ENCODE results near the gene AJAP1.

Gene AJAP1

DNA sequence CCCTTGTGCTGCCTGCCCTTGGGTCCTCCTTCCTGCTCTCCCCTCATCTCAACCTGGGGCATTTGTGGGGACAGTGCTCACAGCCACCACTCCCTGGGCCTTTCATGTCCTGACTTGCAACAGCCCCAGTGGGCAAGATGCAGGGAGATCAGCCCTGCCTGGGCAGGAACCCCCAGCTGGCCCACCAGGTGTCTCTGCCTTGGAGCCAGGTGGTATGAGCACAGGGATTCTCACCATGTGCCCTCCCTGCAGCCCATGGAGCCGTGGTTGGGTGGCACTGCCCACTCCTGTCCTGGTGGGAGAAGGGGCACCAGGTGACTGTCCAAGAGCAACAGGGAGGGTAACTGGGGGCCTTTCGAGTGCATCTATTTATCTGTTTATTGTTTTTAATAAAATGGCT lies 100.4 kb downstream of the AJAP1 start:
- Histone ChIP-seq H3K36me3 (replicated peaks; ENCODE audit: low read depth, low read length) (no peaks in the 10 kb centered on the region), H3K9ac (ENCODE audit: low read length) (no peak overlapping the region), H2AFZ (ENCODE audit: low read depth, low read length) (no peak overlapping the region), H3K79me2 (ENCODE audit: low read length) (no peaks in the 10 kb centered on the region), H3K4me2 (ENCODE audit: low read length) (no peak overlapping the region), H3K4me1 (ENCODE audit: low read length) (no peaks in the 10 kb centered on the region), H3K27ac (ENCODE audit: low read length) (no peak overlapping the region), H3K4me3 (ENCODE audit: low read length) (no peak overlapping the region), H4K20me1 (ENCODE audit: insufficient read depth, low read length) (no peaks in the 10 kb centered on the region), H3K27me3 (ENCODE audit: low read depth, low read length) (no peaks in the 10 kb centered on the region), H3K9me3 (ENCODE audit: insufficient read depth, low read length) (peaks cover 3% of the 10 kb centered on the region; the same call in 1 of the 2 replicates)
- TF ChIP-seq, protein P1, sequence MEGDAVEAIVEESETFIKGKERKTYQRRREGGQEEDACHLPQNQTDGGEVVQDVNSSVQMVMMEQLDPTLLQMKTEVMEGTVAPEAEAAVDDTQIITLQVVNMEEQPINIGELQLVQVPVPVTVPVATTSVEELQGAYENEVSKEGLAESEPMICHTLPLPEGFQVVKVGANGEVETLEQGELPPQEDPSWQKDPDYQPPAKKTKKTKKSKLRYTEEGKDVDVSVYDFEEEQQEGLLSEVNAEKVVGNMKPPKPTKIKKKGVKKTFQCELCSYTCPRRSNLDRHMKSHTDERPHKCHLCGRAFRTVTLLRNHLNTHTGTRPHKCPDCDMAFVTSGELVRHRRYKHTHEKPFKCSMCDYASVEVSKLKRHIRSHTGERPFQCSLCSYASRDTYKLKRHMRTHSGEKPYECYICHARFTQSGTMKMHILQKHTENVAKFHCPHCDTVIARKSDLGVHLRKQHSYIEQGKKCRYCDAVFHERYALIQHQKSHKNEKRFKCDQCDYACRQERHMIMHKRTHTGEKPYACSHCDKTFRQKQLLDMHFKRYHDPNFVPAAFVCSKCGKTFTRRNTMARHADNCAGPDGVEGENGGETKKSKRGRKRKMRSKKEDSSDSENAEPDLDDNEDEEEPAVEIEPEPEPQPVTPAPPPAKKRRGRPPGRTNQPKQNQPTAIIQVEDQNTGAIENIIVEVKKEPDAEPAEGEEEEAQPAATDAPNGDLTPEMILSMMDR (IDR thresholded peaks at IDR 0.05; ENCODE audit: low read depth, low read length): no peak
- TF ChIP-seq EZH2phosphoT487 (IDR thresholded peaks at IDR 0.05; ENCODE audit: low read depth): no peak

DNA sequence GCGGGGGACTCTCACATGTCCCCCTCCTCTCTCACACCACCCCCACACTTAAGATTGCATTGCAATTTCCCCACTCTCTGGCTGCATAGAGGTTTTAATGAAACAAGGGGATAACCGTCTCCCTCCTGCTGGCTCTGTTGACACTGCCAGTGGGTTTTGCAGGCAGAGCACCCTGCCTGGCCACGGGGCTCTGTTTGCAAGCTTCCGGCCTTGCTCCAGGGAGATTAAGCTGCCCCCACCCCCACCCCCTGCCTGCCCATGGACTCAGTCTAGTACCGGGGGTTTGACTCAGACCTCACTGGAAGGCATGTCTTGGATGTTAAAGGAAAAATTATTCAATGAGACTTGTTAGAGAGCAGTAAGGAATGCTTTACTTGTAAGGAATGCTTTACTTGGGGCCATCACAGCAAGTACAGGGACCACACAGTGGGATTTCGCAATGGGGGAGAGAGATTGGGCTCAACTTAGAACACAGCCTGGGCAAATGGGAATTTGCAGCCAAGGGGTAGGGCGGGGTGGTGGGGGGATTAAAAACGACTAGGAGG lies 101.0 kb downstream of the AJAP1 start:
- H3K9ac ChIP-seq (ENCODE audit: low read length): no peak overlapping the region
- H2AFZ ChIP-seq (ENCODE audit: low read depth, low read length): no peak overlapping the region
- H3K79me2 ChIP-seq (ENCODE audit: low read length): no peaks in the 10 kb centered on the region
- H3K4me2 ChIP-seq (ENCODE audit: low read length): no peak overlapping the region
- H4K20me1 ChIP-seq (ENCODE audit: insufficient read depth, low read length): no peaks in the 10 kb centered on the region
- TF ChIP-seq, protein P1 (IDR thresholded peaks at IDR 0.05; ENCODE audit: low read depth, low read length): no peak
- no peak for TF ChIP-seq EZH2phosphoT487 (IDR thresholded peaks at IDR 0.05; ENCODE audit: low read depth)
- no peaks in the 10 kb centered on the region for H3K27me3 ChIP-seq (ENCODE audit: low read depth, low read length)
- no peak overlapping the region for H3K27ac ChIP-seq (ENCODE audit: low read length)
- no peak overlapping the region for H3K4me3 ChIP-seq (ENCODE audit: low read length)
- no peaks in the 10 kb centered on the region for H3K4me1 ChIP-seq (ENCODE audit: low read length)
- peaks cover 3% of the 10 kb centered on the region; the same call in 1 of the 2 replicates for H3K9me3 ChIP-seq (ENCODE audit: insufficient read depth, low read length)
- no peaks in the 10 kb centered on the region for H3K36me3 ChIP-seq (replicated peaks; ENCODE audit: low read depth, low read length)

DNA sequence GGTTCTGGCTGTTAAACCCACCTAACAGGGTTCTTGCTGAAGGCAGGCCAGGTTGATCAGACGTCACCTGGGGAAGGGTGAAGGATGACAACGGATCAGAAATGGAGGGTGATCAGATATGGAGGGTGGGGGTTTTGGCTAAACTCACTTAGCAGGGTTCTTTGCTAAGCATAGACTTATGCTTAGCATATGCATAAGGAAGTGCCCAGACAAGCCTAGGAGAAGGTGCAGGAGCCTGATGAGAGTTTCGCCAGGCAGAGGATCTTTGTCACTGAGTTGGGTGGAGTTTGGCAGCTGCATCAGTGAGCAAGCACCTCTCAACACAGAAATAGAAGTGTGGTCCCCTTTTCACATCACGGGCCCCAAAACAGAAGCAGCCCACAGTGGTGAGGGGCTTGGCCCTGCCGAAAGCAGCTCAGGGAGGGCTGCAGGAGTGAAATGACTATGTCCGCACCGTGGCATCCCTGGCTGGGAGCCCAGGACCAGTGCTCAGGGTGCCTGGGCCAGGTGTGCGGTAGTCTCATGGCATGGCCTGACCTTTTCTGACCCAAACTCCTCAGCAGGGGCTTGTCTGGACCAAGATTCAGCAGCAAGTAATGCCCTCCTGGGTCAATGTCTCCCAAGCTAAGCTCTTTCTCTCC lies 101.6 kb downstream of the AJAP1 start:
- Histone ChIP-seq H3K4me1 (ENCODE audit: low read length) (no peaks in the 10 kb centered on the region), H3K4me3 (ENCODE audit: low read length) (no peak overlapping the region), H3K27me3 (ENCODE audit: low read depth, low read length) (no peaks in the 10 kb centered on the region), H3K9me3 (ENCODE audit: insufficient read depth, low read length) (peaks cover 3% of the 10 kb centered on the region; the same call in 1 of the 2 replicates), H3K79me2 (ENCODE audit: low read length) (no peaks in the 10 kb centered on the region), H3K4me2 (ENCODE audit: low read length) (no peak overlapping the region), H3K36me3 (replicated peaks; ENCODE audit: low read depth, low read length) (no peaks in the 10 kb centered on the region), H3K27ac (ENCODE audit: low read length) (no peak overlapping the region), H3K9ac (ENCODE audit: low read length) (no peak overlapping the region), H2AFZ (ENCODE audit: low read depth, low read length) (no peak overlapping the region), H4K20me1 (ENCODE audit: insufficient read depth, low read length) (no peaks in the 10 kb centered on the region)
- TF ChIP-seq, protein P1 (IDR thresholded peaks at IDR 0.05; ENCODE audit: low read depth, low read length): no peak

DNA sequence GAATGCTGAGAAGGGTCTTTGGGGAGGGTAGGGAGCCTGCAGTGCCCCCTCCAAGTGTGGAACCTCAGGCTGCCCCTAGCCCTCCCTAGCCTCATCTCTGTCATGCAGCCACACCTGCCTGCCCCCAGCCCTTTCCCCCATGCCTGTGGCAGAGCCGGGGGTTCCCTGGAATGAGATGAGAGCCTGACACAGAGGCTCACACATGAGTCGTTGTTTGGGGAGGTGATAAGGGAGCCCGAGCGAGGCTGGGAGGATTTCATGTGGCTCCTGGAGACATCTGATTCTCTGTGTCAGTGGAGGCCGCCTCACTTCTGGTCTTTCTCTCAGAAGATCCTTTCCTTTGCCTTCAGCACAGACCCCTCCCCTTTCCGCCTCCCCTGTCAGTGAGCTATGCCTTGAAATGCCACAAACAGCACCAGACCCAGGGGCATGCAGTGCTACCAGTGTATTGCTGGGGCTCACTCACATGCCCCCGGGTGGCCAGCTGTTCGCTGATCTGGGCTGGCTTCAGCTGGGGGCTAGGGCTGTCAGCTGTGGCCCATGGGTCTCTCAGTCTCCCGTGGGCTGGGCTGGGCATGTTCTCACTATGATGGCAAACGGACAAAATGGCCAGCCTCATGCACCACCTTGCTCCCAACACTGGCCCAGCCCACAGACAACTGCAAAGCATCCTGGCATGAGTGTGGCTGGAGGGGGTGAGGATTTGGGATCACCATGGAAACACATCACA lies 102.6 kb downstream of the AJAP1 start:
- Histone ChIP-seq H3K9me3 (ENCODE audit: insufficient read depth, low read length) (peaks cover 3% of the 10 kb centered on the region; the same call in 1 of the 2 replicates), H3K4me2 (ENCODE audit: low read length) (no peak overlapping the region), H3K27ac (ENCODE audit: low read length) (no peak overlapping the region), H3K4me1 (ENCODE audit: low read length) (no peaks in the 10 kb centered on the region), H3K79me2 (ENCODE audit: low read length) (no peaks in the 10 kb centered on the region), H3K36me3 (replicated peaks; ENCODE audit: low read depth, low read length) (no peaks in the 10 kb centered on the region), H4K20me1 (ENCODE audit: insufficient read depth, low read length) (no peaks in the 10 kb centered on the region), H3K9ac (ENCODE audit: low read length) (no peak overlapping the region), H2AFZ (ENCODE audit: low read depth, low read length) (no peak overlapping the region), H3K27me3 (ENCODE audit: low read depth, low read length) (no peaks in the 10 kb centered on the region), H3K4me3 (ENCODE audit: low read length) (no peak overlapping the region)
- no peak for TF ChIP-seq EZH2phosphoT487 (IDR thresholded peaks at IDR 0.05; ENCODE audit: low read depth)
- TF ChIP-seq, protein P1 (IDR thresholded peaks at IDR 0.05; ENCODE audit: low read depth, low read length): no peak

Measured in OCI-LY3 (cell line).